ENCODE data around the gene CAB39. TPM values are rescaled to one million over a fixed set of nuclear protein-coding genes. Genes with fewer than 3 reads are reported as not detected.

CAB39 gene
- total RNA-seq, 1 donor from 2014 or later, result 96.3 TPM

- no peak for DNase-seq (ENCODE audit: low read depth)
- no peak overlapping the region for H3K4me3 ChIP-seq (ENCODE audit: low read depth, low read length)
- no peak for TF ChIP-seq CTCF (conservative IDR thresholded peaks at IDR 0.05; ENCODE audit: low read depth, low read length)
Observed at GRCh38 chr2:230759481-230760167, 47.0 kb downstream of the CAB39 start.

- no peak for DNase-seq (ENCODE audit: low read depth)
- no peak for TF ChIP-seq CTCF (conservative IDR thresholded peaks at IDR 0.05; ENCODE audit: low read depth, low read length)
- no peak overlapping the region for H3K4me3 ChIP-seq (ENCODE audit: low read depth, low read length)
Observed at GRCh38 chr2:230761704-230762103, 49.1 kb downstream of the CAB39 start.

- no peak for DNase-seq (ENCODE audit: low read depth)
- H3K4me3 ChIP-seq (ENCODE audit: low read depth, low read length), result no peak overlapping the region
- peak; percentile 71 for TF ChIP-seq CTCF (conservative IDR thresholded peaks at IDR 0.05; ENCODE audit: low read depth, low read length)
Observed at GRCh38 chr2:230762317-230762896, 49.8 kb downstream of the CAB39 start.

- no peak overlapping the region for H3K4me3 ChIP-seq (ENCODE audit: low read depth, low read length)
- no peak for DNase-seq (ENCODE audit: low read depth)
- TF ChIP-seq CTCF (conservative IDR thresholded peaks at IDR 0.05; ENCODE audit: low read depth, low read length), result no peak
Observed at GRCh38 chr2:230764346-230764745, 51.7 kb downstream of the CAB39 start.

- TF ChIP-seq CTCF (conservative IDR thresholded peaks at IDR 0.05; ENCODE audit: low read depth, low read length), result no peak
- DNase-seq (ENCODE audit: low read depth), result no peak
Observed at GRCh38 chr2:230765611-230766300, 53.1 kb downstream of the CAB39 start.

GRCh38 chr2:230767862-230768388 is 55.3 kb downstream of the CAB39 start:
- no peak for TF ChIP-seq CTCF (conservative IDR thresholded peaks at IDR 0.05; ENCODE audit: low read depth, low read length)
- DNase-seq (ENCODE audit: low read depth), result no peak
- H3K4me3 ChIP-seq (ENCODE audit: low read depth, low read length), result no peak overlapping the region

More at GRCh38 chr2:230765611-230766300, 53.1 kb downstream of the CAB39 start:
- H3K4me3 ChIP-seq (ENCODE audit: low read depth, low read length), result no peak overlapping the region
